Measurements from ENCODE around the gene MYO7B.

The MYO7B gene

DNA sequence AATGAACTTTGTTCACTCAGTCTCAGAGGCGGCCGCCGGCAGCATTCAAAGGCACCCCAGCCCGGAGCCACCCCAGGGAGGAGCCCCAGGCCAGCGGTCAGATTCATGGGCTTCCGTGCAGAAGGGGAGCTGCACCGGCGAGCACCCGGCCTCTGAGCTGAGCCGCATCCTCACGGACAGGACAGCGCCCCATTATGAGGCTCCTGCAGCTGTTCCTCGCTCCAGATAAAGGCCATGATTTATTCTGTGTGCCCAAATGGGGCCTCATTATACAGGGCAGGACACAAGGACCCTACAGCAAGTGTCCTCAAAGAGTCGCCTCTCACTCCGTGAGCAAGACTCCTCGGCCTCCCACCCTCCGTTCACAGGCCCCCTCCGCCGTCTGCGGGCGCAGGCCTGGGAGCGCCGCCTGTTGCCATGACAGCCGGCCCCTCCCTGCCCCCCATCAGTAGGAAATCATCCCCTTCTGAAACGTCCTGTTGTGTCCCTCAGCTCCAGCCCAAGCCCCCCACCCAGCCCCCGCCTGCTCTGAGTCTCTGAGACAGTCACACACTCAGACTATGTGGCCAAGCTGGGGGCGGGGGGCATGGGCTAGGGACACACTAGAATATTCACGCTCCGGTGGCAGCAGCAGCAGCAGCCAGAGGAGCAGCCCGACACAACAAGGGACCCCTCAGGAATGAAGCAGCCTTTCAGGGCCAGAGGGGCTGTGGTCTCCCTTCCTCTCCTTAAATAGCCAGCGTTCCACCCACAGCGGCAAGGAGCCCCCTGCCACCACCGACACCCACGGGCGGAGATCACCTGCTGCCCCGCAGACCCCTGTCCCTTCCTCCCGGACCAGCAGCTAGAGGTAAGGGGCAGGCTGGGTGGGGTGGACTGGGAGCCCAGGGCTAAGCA lies 110.2 kb downstream of the MYO7B start, which contains the start of gene GPR17:
TSS of gene GPR17 (plus strand) at position 759 of the 897 bp plus-strand sequence. CDS start 4,583 bp downstream, outside the sequence.
- H2BK5ac ChIP-seq (ENCODE audit: low read depth, low read length, poor library complexity, severe bottlenecking): no peak within 1 kb of the TSS
- no peak within 1 kb of the TSS for H2AK5ac ChIP-seq (ENCODE audit: low read length, severe bottlenecking)
- no peaks in the 10 kb centered on the region for H3K9me3 ChIP-seq (ENCODE audit: control insufficient read depth, low read length)
- no peak within 1 kb of the TSS for H2AFZ ChIP-seq (ENCODE audit: low read depth, low read length)
- H3K36me3 ChIP-seq (ENCODE audit: control insufficient read depth in 1 of 2, insufficient read depth in 2 of 2, low read depth in 1 of 2, low read length in 2 of 2): peaks cover 0 to 9% of the 10 kb centered on the region in 2 experiments
- DNase-seq: no peak
- no peak within 1 kb of the TSS for H3K4ac ChIP-seq (ENCODE audit: low read depth in 1 of 2, low read length in 2 of 2)
- H4K91ac ChIP-seq (ENCODE audit: low read length): no peak within 1 kb of the TSS
- H3K27ac ChIP-seq (ENCODE audit: low read length, poor library complexity, severe bottlenecking): no peak within 1 kb of the TSS
- no peaks in the 10 kb centered on the region for H3K79me1 ChIP-seq (replicated peaks; ENCODE audit: low read length, poor library complexity, severe bottlenecking)
- H2BK15ac ChIP-seq (ENCODE audit: low read depth, poor library complexity, severe bottlenecking): no peak within 1 kb of the TSS
- no peak within 1 kb of the TSS for H3K4me3 ChIP-seq (ENCODE audit: insufficient read depth in 1 of 2, low read depth in 1 of 2, low read length in 2 of 2)
- H2BK120ac ChIP-seq (ENCODE audit: low read depth, low read length): no peak within 1 kb of the TSS
- peaks cover 23% of the 10 kb centered on the region for H3K4me1 ChIP-seq (ENCODE audit: control insufficient read depth, insufficient read depth, low read depth, low read length)
- no peak within 1 kb of the TSS for H3K23ac ChIP-seq (ENCODE audit: low read length in 2 of 2)
- peak within 1 kb of the TSS; percentile 22 for H3K9ac ChIP-seq (ENCODE audit: low read length)
- H3K4me2 ChIP-seq (ENCODE audit: low read length, poor library complexity, severe bottlenecking): no peak within 1 kb of the TSS
- H3K18ac ChIP-seq (ENCODE audit: low read depth in 1 of 2, low read length in 2 of 2): peak within 1 kb of the TSS in 1 of 2 experiments; percentile 14
- peak within 1 kb of the TSS; percentile 77 for H4K8ac ChIP-seq (ENCODE audit: low read length)
- no peaks in the 10 kb centered on the region for H3K27me3 ChIP-seq (ENCODE audit: control insufficient read depth in 1 of 2, insufficient read depth in 1 of 2, low read length in 2 of 2)
- H2BK12ac ChIP-seq (ENCODE audit: low read length in 2 of 2): peak within 1 kb of the TSS in 1 of 2 experiments; percentile 38
- WGBS: 92% methylated on average over 37 of the region's 37 CpGs
- H3K14ac ChIP-seq (ENCODE audit: low read length in 2 of 2): no peak within 1 kb of the TSS

DNA sequence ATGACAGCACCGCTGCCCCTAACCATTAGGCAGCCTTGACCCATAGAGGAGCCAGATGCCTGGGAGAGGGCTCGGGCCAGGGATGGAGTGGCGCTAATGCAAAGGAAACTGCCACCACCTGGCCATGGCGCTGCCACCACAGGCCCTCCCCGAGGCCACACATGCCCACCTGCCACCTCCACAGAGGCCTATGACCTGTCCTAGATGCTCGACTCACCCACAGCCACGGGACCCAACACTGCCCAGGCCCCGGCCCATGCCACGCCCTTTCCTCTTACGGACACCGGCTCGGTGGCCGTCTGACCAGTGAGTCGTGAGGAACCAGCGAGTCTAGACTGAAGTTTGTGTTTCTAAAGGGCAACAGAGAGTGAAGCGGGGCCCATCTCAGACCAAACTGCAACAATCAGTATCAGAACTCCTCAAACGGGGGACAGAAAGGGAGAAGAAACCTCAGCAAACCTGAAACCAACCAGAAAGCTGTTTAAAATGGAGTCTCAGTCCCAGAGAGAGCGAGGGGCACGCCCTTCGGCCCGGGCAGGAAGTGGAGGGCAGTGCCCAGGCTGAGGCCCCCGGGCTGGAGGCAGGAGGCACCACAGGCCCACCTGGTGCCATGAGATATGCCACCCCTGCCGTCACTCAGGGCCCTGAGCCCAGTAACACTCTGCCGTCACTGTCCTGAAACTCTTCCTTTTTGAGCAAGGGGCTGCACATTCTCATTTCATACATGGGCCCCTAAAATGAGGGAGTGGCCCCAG lies 111.2 kb downstream of the MYO7B start:
- peak overlapping the region; percentile 22 for H3K9ac ChIP-seq (ENCODE audit: low read length)
- H2BK120ac ChIP-seq (ENCODE audit: low read depth, low read length): no peak overlapping the region
- H3K18ac ChIP-seq (ENCODE audit: low read depth in 1 of 2, low read length in 2 of 2): peak overlapping the region in 1 of 2 experiments; percentile 14
- peak overlapping the region; percentile 77 for H4K8ac ChIP-seq (ENCODE audit: low read length)
- H3K36me3 ChIP-seq (ENCODE audit: control insufficient read depth in 1 of 2, insufficient read depth in 2 of 2, low read depth in 1 of 2, low read length in 2 of 2): peaks cover 0 to 13% of the 10 kb centered on the region in 2 experiments
- H3K4me2 ChIP-seq (ENCODE audit: low read length, poor library complexity, severe bottlenecking): no peak overlapping the region
- H2BK12ac ChIP-seq (ENCODE audit: low read length in 2 of 2): peak overlapping the region in 1 of 2 experiments; percentile 38
- H3K27me3 ChIP-seq (ENCODE audit: control insufficient read depth in 1 of 2, insufficient read depth in 1 of 2, low read length in 2 of 2): no peaks in the 10 kb centered on the region
- H3K9me3 ChIP-seq (ENCODE audit: control insufficient read depth, low read length): no peaks in the 10 kb centered on the region
- H4K91ac ChIP-seq (ENCODE audit: low read length): no peak overlapping the region
- no peak overlapping the region for H3K27ac ChIP-seq (ENCODE audit: low read length, poor library complexity, severe bottlenecking)
- H2BK5ac ChIP-seq (ENCODE audit: low read depth, low read length, poor library complexity, severe bottlenecking): no peak overlapping the region
- H3K4me1 ChIP-seq (ENCODE audit: control insufficient read depth, insufficient read depth, low read depth, low read length): peaks cover 23% of the 10 kb centered on the region
- H3K4ac ChIP-seq (ENCODE audit: low read depth in 1 of 2, low read length in 2 of 2): peak overlapping the region in 1 of 2 experiments; percentile 48
- no peak overlapping the region for H3K23ac ChIP-seq (ENCODE audit: low read length in 2 of 2)
- H3K4me3 ChIP-seq (ENCODE audit: insufficient read depth in 1 of 2, low read depth in 1 of 2, low read length in 2 of 2): no peak overlapping the region
- no peak overlapping the region for H3K14ac ChIP-seq (ENCODE audit: low read length in 2 of 2)
- no peak overlapping the region for H2AK5ac ChIP-seq (ENCODE audit: low read length, severe bottlenecking)
- WGBS: 82% methylated on average over 24 of the region's 24 CpGs
- no peaks in the 10 kb centered on the region for H3K79me1 ChIP-seq (replicated peaks; ENCODE audit: low read length, poor library complexity, severe bottlenecking)
- H2AFZ ChIP-seq (ENCODE audit: low read depth, low read length): no peak overlapping the region
- DNase-seq: no peak
- no peak overlapping the region for H2BK15ac ChIP-seq (ENCODE audit: low read depth, poor library complexity, severe bottlenecking)

DNA sequence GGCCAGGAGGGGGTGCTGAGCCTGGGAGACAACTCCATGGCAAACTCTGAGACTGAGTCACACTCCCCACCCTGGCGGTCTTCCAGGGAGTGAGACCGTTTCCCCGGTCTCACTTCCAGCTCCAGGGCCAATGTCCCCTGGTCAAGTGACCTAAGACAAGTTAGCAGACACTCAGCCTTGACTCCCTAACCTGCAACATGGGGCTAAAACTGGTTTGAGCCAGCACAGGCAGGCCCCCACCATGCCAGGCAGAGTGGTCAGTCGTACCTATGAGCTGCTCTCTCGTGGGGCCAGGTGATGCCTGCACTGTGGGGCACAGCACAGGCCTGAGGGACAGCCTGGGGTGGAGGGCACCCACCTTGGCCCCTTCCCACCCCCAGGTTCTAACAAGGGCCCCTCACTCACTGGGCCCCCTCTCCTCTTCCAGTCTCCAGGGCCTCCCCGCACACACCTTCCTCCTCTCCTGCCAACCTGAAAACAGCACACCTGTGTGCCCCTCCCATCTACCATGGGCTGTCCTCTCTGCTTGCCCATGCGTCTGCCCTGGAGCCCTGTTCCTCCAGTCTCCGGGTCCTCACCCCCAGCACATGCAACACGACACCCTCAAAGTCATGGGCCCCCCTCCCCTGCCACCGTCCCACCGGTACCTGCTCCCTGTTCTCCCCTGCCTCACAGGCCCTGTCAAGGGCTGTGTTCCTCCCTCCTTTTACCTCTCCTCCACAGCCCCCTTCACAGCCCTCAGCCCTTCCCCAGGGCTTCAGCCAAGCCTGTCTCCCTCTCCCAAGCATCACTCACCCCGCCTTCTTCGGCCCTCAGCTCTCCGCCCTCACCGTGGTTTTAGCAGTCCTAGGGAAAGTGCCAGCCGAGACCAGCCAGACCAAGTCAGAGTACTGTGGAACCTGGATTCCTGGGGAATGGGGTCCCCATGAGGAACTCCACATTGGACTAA lies 112.0 kb downstream of the MYO7B start:
- Histone ChIP-seq H3K14ac (ENCODE audit: low read length in 2 of 2) (no peak overlapping the region), H3K36me3 (ENCODE audit: control insufficient read depth in 1 of 2, insufficient read depth in 2 of 2, low read depth in 1 of 2, low read length in 2 of 2) (peaks cover 0 to 11% of the 10 kb centered on the region in 2 experiments), H2AFZ (ENCODE audit: low read depth, low read length) (no peak overlapping the region), H3K79me1 (replicated peaks; ENCODE audit: low read length, poor library complexity, severe bottlenecking) (no peaks in the 10 kb centered on the region), H3K4me3 (ENCODE audit: insufficient read depth in 1 of 2, low read depth in 1 of 2, low read length in 2 of 2) (no peak overlapping the region), H2BK120ac (ENCODE audit: low read depth, low read length) (no peak overlapping the region), H3K9me3 (ENCODE audit: control insufficient read depth, low read length) (no peaks in the 10 kb centered on the region), H2BK5ac (ENCODE audit: low read depth, low read length, poor library complexity, severe bottlenecking) (no peak overlapping the region), H3K4me2 (ENCODE audit: low read length, poor library complexity, severe bottlenecking) (no peak overlapping the region), H4K91ac (ENCODE audit: low read length) (no peak overlapping the region), H3K27me3 (ENCODE audit: control insufficient read depth in 1 of 2, insufficient read depth in 1 of 2, low read length in 2 of 2) (no peaks in the 10 kb centered on the region), H3K27ac (ENCODE audit: low read length, poor library complexity, severe bottlenecking) (no peak overlapping the region), H2BK12ac (ENCODE audit: low read length in 2 of 2) (peak overlapping the region in 1 of 2 experiments; percentile 64), H4K8ac (ENCODE audit: low read length) (no peak overlapping the region), H3K4me1 (ENCODE audit: control insufficient read depth, insufficient read depth, low read depth, low read length) (peaks cover 23% of the 10 kb centered on the region), H2AK5ac (ENCODE audit: low read length, severe bottlenecking) (no peak overlapping the region), H3K18ac (ENCODE audit: low read depth in 1 of 2, low read length in 2 of 2) (peak overlapping the region in 1 of 2 experiments; percentile 69), H3K4ac (ENCODE audit: low read depth in 1 of 2, low read length in 2 of 2) (peak overlapping the region in 1 of 2 experiments; percentile 48), H2BK15ac (ENCODE audit: low read depth, poor library complexity, severe bottlenecking) (no peak overlapping the region), H3K23ac (ENCODE audit: low read length in 2 of 2) (no peak overlapping the region), H3K9ac (ENCODE audit: low read length) (peak overlapping the region; percentile 22)
- DNase-seq: peak; percentile 36
- 82% methylated on average over 16 of the region's 16 CpGs for WGBS

Data from mesenchymal stem cell (in vitro differentiated cells and primary cell).